Measurements from ENCODE around the gene UBR1.

- TF ChIP-seq TAF1 (IDR thresholded peaks at IDR 0.05; ENCODE audit: low read depth) (no peak), ZBTB7A (IDR thresholded peaks at IDR 0.05; ENCODE audit: low read depth) (no peak)
These were observed 16.0 kb upstream of the UBR1 start for GRCh38 chr15:43121863-43122262.

Measured in Ishikawa (cell line).